Smooth muscle cell (in vitro differentiated cells): ENCODE data around the gene SERPINB10. TPM values are rescaled to one million over a fixed set of nuclear protein-coding genes. Genes with fewer than 3 reads are reported as not detected.

Source experiments
- DNase-seq: peaks from one replicate; lab custom pipeline; 2025; ENCODE audit not compliant: unreplicated experiment; lab: John Stamatoyannopoulos, UW
- H2AFZ ChIP-seq: fragments of 200-600 bp; sonication (generic); 2 replicates; pipeline ENCODE4 v1.6.0; 2016; ENCODE audit warnings: antibody characterized with exemption, low read depth, mild to moderate bottlenecking
- H3F3A ChIP-seq: fragments of 200-600 bp; sonication (generic); 2 replicates; pipeline ENCODE4 v1.6.0; 2017; ENCODE audit warnings: antibody characterized with exemption, low read depth
- H3K27ac ChIP-seq: fragments of 200-600 bp; sonication (generic); 2 replicates; pipeline ENCODE4 v1.5.1; 2016; ENCODE audit warnings: low read depth, mild to moderate bottlenecking
- H3K27me3 ChIP-seq: fragments of 200-600 bp; sonication (generic); 2 replicates; pipeline ENCODE4 v1.6.1; 2016; ENCODE audit warnings: low read depth, mild to moderate bottlenecking
- H3K36me3 ChIP-seq: fragments of 200-600 bp; sonication (generic); 2 replicates; pipeline ENCODE4 v1.5.1; 2016; ENCODE audit warnings: low read depth
- H3K4me1 ChIP-seq: fragments of 200-600 bp; sonication (generic); 2 replicates; pipeline ENCODE4 v1.5.1; 2016; ENCODE audit warnings: low read depth
- H3K4me2 ChIP-seq: fragments of 200-600 bp; sonication (generic); 2 replicates; pipeline ENCODE4 v1.6.0; 2016; ENCODE audit warnings: mild to moderate bottlenecking
- H3K4me3 ChIP-seq: fragments of 200-600 bp; sonication (generic); 2 replicates; pipeline ENCODE4 v1.5.1; 2016; ENCODE audit warnings: mild to moderate bottlenecking
- H3K79me2 ChIP-seq: fragments of 200-600 bp; sonication (generic); 2 replicates; pipeline ENCODE4 v1.6.0; 2016; ENCODE audit warnings: low read depth, mild to moderate bottlenecking
- H3K9ac ChIP-seq: fragments of 200-600 bp; sonication (generic); 2 replicates; pipeline ENCODE4 v1.6.0; 2016; ENCODE audit warnings: low read depth
- H3K9me3 ChIP-seq: fragments of 200-600 bp; sonication (generic); replicated peaks from 2 replicates; pipeline ENCODE4 v1.5.1; 2016; ENCODE audit warnings: low read depth
- H4K20me1 ChIP-seq: fragments of 200-600 bp; sonication (generic); 2 replicates; pipeline ENCODE4 v1.6.0; 2016; ENCODE audit warnings: low read depth
- WGBS: methylation state at CpG from one replicate; pipeline ENCODE4 v1.1.7; 2016; ENCODE audit warnings: low lambda C conversion rate; 5-methylcytosine and 5-hydroxymethylcytosine counted together
- polyA plus RNA-seq: library from polyadenylated mRNA; unstranded; fragments of >200 nt; fragmentation: Nextera tagmentation; extraction: Ambion mirVana; gene quantifications from 2 replicates; pipeline ENCODE4 v1.2.1, GENCODE V29; 2016
- total RNA-seq: library from RNA; depleted of rRNA; stranded (reverse); fragments of >200 nt; gene quantifications from 2 replicates; pipeline ENCODE4 v1.2.3, GENCODE V29; 2014
- TF ChIP-seq, protein P1 (sequence below): fragments of 200-600 bp; sonication (generic); IDR thresholded peaks from 2 replicates; pipeline ENCODE4 v1.5.1; 2017; ENCODE audit warnings: borderline replicate concordance, mild to moderate bottlenecking, antibody characterized with exemption; ENCODE audit not compliant: insufficient read depth, poor library complexity, severe bottlenecking

SERPINB10 gene
- total and polyA plus RNA-seq, 2 experiments from 2014 or later, result 0.31 TPM; not detected in 1

DNA sequence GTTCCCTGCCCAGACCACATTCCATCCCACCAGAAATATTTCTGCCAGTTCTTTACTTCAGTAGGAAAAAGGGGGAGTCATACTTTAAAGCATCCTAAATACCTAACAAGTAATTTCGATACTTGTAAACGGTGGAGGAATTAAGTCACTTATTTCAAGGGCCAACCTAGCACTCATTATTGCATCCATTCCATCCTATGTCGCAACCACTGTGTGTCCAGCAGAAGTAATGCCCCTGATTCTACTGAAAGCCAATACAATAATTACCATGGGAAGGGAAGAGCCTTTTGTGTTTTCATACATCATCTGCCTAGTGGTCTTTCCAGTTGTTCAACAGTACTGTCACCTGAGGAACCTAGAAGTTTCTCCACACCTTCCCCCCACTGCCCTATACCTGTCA is 74.6 kb downstream of the SERPINB10 start:
- no peaks in the 10 kb centered on the region for H3K27me3 ChIP-seq
- H3K4me3 ChIP-seq, result no peak overlapping the region
- no peak for DNase-seq
- H3K4me1 ChIP-seq, result no peaks in the 10 kb centered on the region
- 84% methylated on average over 3 of the region's 3 CpGs for WGBS
- H3F3A ChIP-seq, result no peaks in the 10 kb centered on the region
- H3K9me3 ChIP-seq, result no peaks in the 10 kb centered on the region
- H3K4me2 ChIP-seq, result no peak overlapping the region
- H3K36me3 ChIP-seq, result peaks cover 6% of the 10 kb centered on the region
- no peak overlapping the region for H2AFZ ChIP-seq
- no peak overlapping the region for H3K9ac ChIP-seq
- H4K20me1 ChIP-seq, result no peaks in the 10 kb centered on the region
- peaks cover 6% of the 10 kb centered on the region for H3K79me2 ChIP-seq
- TF ChIP-seq, protein P1, sequence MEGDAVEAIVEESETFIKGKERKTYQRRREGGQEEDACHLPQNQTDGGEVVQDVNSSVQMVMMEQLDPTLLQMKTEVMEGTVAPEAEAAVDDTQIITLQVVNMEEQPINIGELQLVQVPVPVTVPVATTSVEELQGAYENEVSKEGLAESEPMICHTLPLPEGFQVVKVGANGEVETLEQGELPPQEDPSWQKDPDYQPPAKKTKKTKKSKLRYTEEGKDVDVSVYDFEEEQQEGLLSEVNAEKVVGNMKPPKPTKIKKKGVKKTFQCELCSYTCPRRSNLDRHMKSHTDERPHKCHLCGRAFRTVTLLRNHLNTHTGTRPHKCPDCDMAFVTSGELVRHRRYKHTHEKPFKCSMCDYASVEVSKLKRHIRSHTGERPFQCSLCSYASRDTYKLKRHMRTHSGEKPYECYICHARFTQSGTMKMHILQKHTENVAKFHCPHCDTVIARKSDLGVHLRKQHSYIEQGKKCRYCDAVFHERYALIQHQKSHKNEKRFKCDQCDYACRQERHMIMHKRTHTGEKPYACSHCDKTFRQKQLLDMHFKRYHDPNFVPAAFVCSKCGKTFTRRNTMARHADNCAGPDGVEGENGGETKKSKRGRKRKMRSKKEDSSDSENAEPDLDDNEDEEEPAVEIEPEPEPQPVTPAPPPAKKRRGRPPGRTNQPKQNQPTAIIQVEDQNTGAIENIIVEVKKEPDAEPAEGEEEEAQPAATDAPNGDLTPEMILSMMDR, result no peak
- H3K27ac ChIP-seq, result no peak overlapping the region

Other genes with a start within 250 kb of the SERPINB10 start
- 142 and 148 TPM in 2 replicates for gene SERPINB3, start 246.1 kb upstream of the SERPINB10 start, total RNA-seq
- gene SERPINB3, start 246.1 kb upstream of the SERPINB10 start, polyA plus RNA-seq, result 17.5 and 44.0 TPM in 2 replicates
- 1.1 and 1.4 TPM in 2 replicates for gene SERPINB11, start 205.0 kb upstream of the SERPINB10 start, total RNA-seq
- gene SERPINB11, start 205.0 kb upstream of the SERPINB10 start, polyA plus RNA-seq, result 0.25 TPM in 1 of 2 replicates, not detected in the other
- 111 and 174 TPM in 2 replicates for gene SERPINB7, start 132.5 kb upstream of the SERPINB10 start, total RNA-seq
- gene SERPINB7, start 132.5 kb upstream of the SERPINB10 start, polyA plus RNA-seq, result 18.4 and 30.0 TPM in 2 replicates
- gene SERPINB2, start 20.3 kb upstream of the SERPINB10 start, total RNA-seq, result 26.8 and 29.8 TPM in 2 replicates
- gene SERPINB2, start 20.3 kb upstream of the SERPINB10 start, polyA plus RNA-seq, result 8.9 and 15.5 TPM in 2 replicates
- not detected in 2 replicates for gene HMSD, start 41.3 kb downstream of the SERPINB10 start, total RNA-seq
- 0.26 and 0.64 TPM in 2 replicates for gene HMSD, start 41.3 kb downstream of the SERPINB10 start, polyA plus RNA-seq
- gene SERPINB8, start 62.1 kb downstream of the SERPINB10 start, total RNA-seq, result 13.9 and 20.5 TPM in 2 replicates
- gene SERPINB8, start 62.1 kb downstream of the SERPINB10 start, polyA plus RNA-seq, result 12.0 and 15.9 TPM in 2 replicates
- gene LINC00305, start 241.1 kb downstream of the SERPINB10 start, total RNA-seq, result not detected in 2 replicates
- 0.48 and 0.97 TPM in 2 replicates for gene LINC00305, start 241.1 kb downstream of the SERPINB10 start, polyA plus RNA-seq